ENCODE measurements around the gene NCKAP5L.

GRCh38 chr12:49761677-49762467, 66.3 kb downstream of the NCKAP5L start:
- TF ChIP-seq SUZ12 (IDR thresholded peaks at IDR 0.05; ENCODE audit: extremely low read depth, insufficient read depth, insufficient read length) (no peak), YY1 (IDR thresholded peaks at IDR 0.05; ENCODE audit: insufficient read depth, insufficient read length) (no peak)
